HCT116 (cell line): ENCODE measurements around the gene PRIMPOL. TPM values are rescaled to one million over a fixed set of nuclear protein-coding genes. Genes with fewer than 3 reads are reported as not detected.

ENCODE experiments used
- ATAC-seq: fragments of 200-7000 bp; cut with Tn5 transposase; 2 replicates; pipeline ENCODE4 v1.9.1; 2020; ENCODE audit warnings: mild to moderate bottlenecking, moderate library complexity
- BruUV-seq: library from RNA; stranded (reverse); fragments of 400-500 nt; replicated peaks from 2 replicates; lab custom pipeline; 2021; lab: Mats Ljungman, UMichigan
- CTCF ChIA-PET: fragments of 300-600 bp; sonication (Branson Sonifier 250); formaldehyde crosslinking; loops from one replicate; lab custom pipeline; 2021; ENCODE audit warnings: antibody characterized with exemption; lab: Charles Lee
- POLR2A ChIA-PET: fragments of 300-600, 350-600 bp; sonication (Branson Sonifier 250); formaldehyde crosslinking; loops from one replicate; lab custom pipeline; 2021; ENCODE audit warnings: antibody characterized with exemption; lab: Charles Lee
- RAD21 ChIA-PET, 2 experiments: fragments of 300-600 bp; sonication (Branson Sonifier 250); formaldehyde crosslinking; loops; one replicate each; lab custom pipeline; 2023; ENCODE audit warnings: low total read pairs in 2 of 2; ENCODE audit not compliant: uncharacterized antibody in 2 of 2, unreplicated experiment in 2 of 2, low non-redundant PET in 1 of 2; lab: Charles Lee
- DNase-seq: peaks from one replicate; pipeline ENCODE4 v3.0.0-alpha.2; 2010; ENCODE audit warnings: low read depth, low spot score
- H2AFZ ChIP-seq: fragments of 200-600 bp; shearing (Covaris generic), sonication (generic); 2 replicates; pipeline ENCODE4 v1.6.1; 2017; ENCODE audit warnings: low read depth, mixed run types, mixed read lengths, antibody characterized with exemption, low read length; ENCODE audit not compliant: poor library complexity, severe bottlenecking
- H3K27ac ChIP-seq: 2 replicates; pipeline ENCODE4 v1.5.1; 2012; ENCODE audit warnings: low read depth, low read length
- H3K27me3 ChIP-seq: fragments of 200-600 bp; sonication (generic); 2 replicates; pipeline ENCODE4 v1.6.1; 2016; ENCODE audit warnings: mixed run types, low read length, mixed read lengths; ENCODE audit not compliant: insufficient read depth
- H3K36me3 ChIP-seq, 2 experiments: fragments of 200-500 bp in 1 of 2; fragments of 200-600 bp in 1 of 2; sonication (Bioruptor generic) in 1 of 2; sonication (generic) in 1 of 2; 2 replicates each; pipeline versions ENCODE4 v1.5.1 to v1.6.1; 2014 to 2016; ENCODE audit warnings: low read length in 2 of 2, inconsistent platforms in 1 of 2, mixed read lengths in 1 of 2, mixed run types in 1 of 2; ENCODE audit not compliant: insufficient read depth in 2 of 2, control insufficient read depth in 1 of 2
- H3K4me1 ChIP-seq, 2 experiments: fragments of 200-600 bp in 1 of 2; sonication (generic) in 1 of 2; 2 replicates each; pipeline versions ENCODE4 v1.5.1 to v1.6.1; 2012 to 2017; ENCODE audit warnings: low read length in 2 of 2, inconsistent platforms in 1 of 2, mild to moderate bottlenecking in 1 of 2, mixed read lengths in 1 of 2, mixed run types in 1 of 2, moderate library complexity in 1 of 2; ENCODE audit not compliant: insufficient read depth in 2 of 2, control insufficient read depth in 1 of 2
- H3K4me2 ChIP-seq: fragments of 200-600 bp; sonication (generic); 2 replicates; pipeline ENCODE4 v1.6.1; 2017; ENCODE audit warnings: mixed run types, low read length, mixed read lengths
- H3K4me3 ChIP-seq, 2 experiments: fragments of 200-600 bp in 1 of 2; sonication (generic) in 1 of 2; replicated peaks in 1 of 2; 2 replicates each; pipeline ENCODE4 v1.5.1; 2011 to 2016; ENCODE audit warnings: low read length in 2 of 2, control low read depth in 1 of 2, low read depth in 1 of 2, mild to moderate bottlenecking in 1 of 2, mixed read lengths in 1 of 2, mixed run types in 1 of 2
- H3K79me2 ChIP-seq: fragments of 200-600 bp; sonication (generic); 2 replicates; pipeline ENCODE4 v1.6.1; 2017; ENCODE audit warnings: mild to moderate bottlenecking, mixed run types, low read length, moderate library complexity, mixed read lengths; ENCODE audit not compliant: insufficient read depth
- H3K9ac ChIP-seq: fragments of 200-600 bp; sonication (generic); 2 replicates; pipeline ENCODE4 v1.6.1; 2016; ENCODE audit warnings: low read length, mixed read lengths
- H3K9me2 ChIP-seq: fragments of 200-600 bp; sonication (generic), shearing (Covaris generic); 2 replicates; pipeline ENCODE4 v1.6.1; 2017; ENCODE audit warnings: mixed run types, mild to moderate bottlenecking, moderate library complexity; ENCODE audit not compliant: insufficient read depth
- H3K9me3 ChIP-seq, 2 experiments: fragments of 200-500 bp in 1 of 2; fragments of 200-600 bp in 1 of 2; sonication (Bioruptor generic) in 1 of 2; sonication (generic) in 1 of 2; 2 replicates each; pipeline ENCODE4 v1.6.1; 2014 to 2017; ENCODE audit warnings: low read length in 2 of 2, mixed read lengths in 2 of 2, inconsistent platforms in 1 of 2, low read depth in 1 of 2, mild to moderate bottlenecking in 1 of 2, mixed run types in 1 of 2, moderate library complexity in 1 of 2; ENCODE audit not compliant: control insufficient read depth in 1 of 2, insufficient read depth in 1 of 2
- H4K20me1 ChIP-seq: fragments of 200-600 bp; sonication (generic), shearing (Covaris generic); 2 replicates; pipeline ENCODE4 v1.6.1; 2017; ENCODE audit warnings: mixed run types, mild to moderate bottlenecking, moderate library complexity; ENCODE audit not compliant: insufficient read depth
- ATF3 ChIP-seq: IDR thresholded peaks from 2 replicates; pipeline ENCODE4 v1.6.1; 2012
- CEBPB ChIP-seq: IDR thresholded peaks from 2 replicates; pipeline ENCODE4 v1.6.1; 2012; ENCODE audit warnings: low read depth
- EGR1 ChIP-seq: IDR thresholded peaks from 2 replicates; pipeline ENCODE4 v1.6.1; 2012; ENCODE audit warnings: low read depth
- ELF1 ChIP-seq: IDR thresholded peaks from 2 replicates; pipeline ENCODE4 v1.6.1; 2012; ENCODE audit warnings: low read depth, borderline replicate concordance
- EZH2 ChIP-seq: fragments of 200-600 bp; sonication (generic); IDR thresholded peaks from 2 replicates; pipeline ENCODE4 v1.6.1; 2017; ENCODE audit warnings: antibody characterized with exemption, mixed run types
- EZH2phosphoT487 ChIP-seq: fragments of 200-600 bp; IDR thresholded peaks from 2 replicates; pipeline ENCODE4 v1.6.1; 2018; ENCODE audit warnings: antibody characterized with exemption, borderline replicate concordance
- FOSL1 ChIP-seq: IDR thresholded peaks from 2 replicates; pipeline ENCODE4 v1.6.1; 2012; ENCODE audit warnings: low read depth
- ZBTB33 ChIP-seq: IDR thresholded peaks from 2 replicates; pipeline ENCODE4 v1.6.1; 2011; ENCODE audit warnings: mild to moderate bottlenecking, low read length, moderate library complexity; ENCODE audit not compliant: insufficient replicate concordance; ENCODE audit errors: extremely low read depth
- intact Hi-C: fragments of 100-400 bp; cut with micrococcal nuclease; formaldehyde crosslinking; loops from 2 replicates; pipeline ENCODE4 v1.10.0; 2022
- total RNA-seq: library from RNA; stranded (reverse); gene quantifications from one replicate; pipeline ENCODE4 v1.2.1, GENCODE V29; 2021; ENCODE audit not compliant: unreplicated experiment
- TF ChIP-seq, protein P1 (sequence below), 3 experiments: fragments of 200-600 bp in 1 of 3; sonication (generic) in 1 of 3; IDR thresholded peaks in 2 of 3; conservative IDR thresholded peaks in 1 of 3; 2 replicates each; pipeline ENCODE4 v1.5.1; 2012 to 2017; ENCODE audit warnings: low read depth in 2 of 3, low read length in 2 of 3, antibody characterized with exemption in 1 of 3, borderline replicate concordance in 1 of 3, control low read depth in 1 of 3, mild to moderate bottlenecking in 1 of 3, mixed read lengths in 1 of 3, mixed run types in 1 of 3, moderate library complexity in 1 of 3; ENCODE audit not compliant: insufficient read depth in 1 of 3

PRIMPOL gene
- total RNA-seq, 1 experiment from 2014 or later: 11.3 TPM

- ATAC-seq: no peak
- Histone ChIP-seq H2AFZ (no peak overlapping the region), H3K4me3 (no peak overlapping the region), H3K9me2 (no peaks in the 10 kb centered on the region), H3K4me1 (no peaks in the 10 kb centered on the region), H3K4me2 (no peak overlapping the region), H3K27me3 (no peaks in the 10 kb centered on the region), H3K9ac (no peak overlapping the region), H3K79me2 (no peaks in the 10 kb centered on the region), H4K20me1 (no peaks in the 10 kb centered on the region), H3K36me3 (no peaks in the 10 kb centered on the region), H3K27ac (no peak overlapping the region), H3K9me3 (no peaks in the 10 kb centered on the region)
- TF ChIP-seq ELF1 (no peak), ATF3 (no peak), EGR1 (no peak), FOSL1 (no peak), CEBPB (no peak), EZH2 (no peak), ZBTB33 (no peak), EZH2phosphoT487 (no peak)
- TF ChIP-seq, protein P1, sequence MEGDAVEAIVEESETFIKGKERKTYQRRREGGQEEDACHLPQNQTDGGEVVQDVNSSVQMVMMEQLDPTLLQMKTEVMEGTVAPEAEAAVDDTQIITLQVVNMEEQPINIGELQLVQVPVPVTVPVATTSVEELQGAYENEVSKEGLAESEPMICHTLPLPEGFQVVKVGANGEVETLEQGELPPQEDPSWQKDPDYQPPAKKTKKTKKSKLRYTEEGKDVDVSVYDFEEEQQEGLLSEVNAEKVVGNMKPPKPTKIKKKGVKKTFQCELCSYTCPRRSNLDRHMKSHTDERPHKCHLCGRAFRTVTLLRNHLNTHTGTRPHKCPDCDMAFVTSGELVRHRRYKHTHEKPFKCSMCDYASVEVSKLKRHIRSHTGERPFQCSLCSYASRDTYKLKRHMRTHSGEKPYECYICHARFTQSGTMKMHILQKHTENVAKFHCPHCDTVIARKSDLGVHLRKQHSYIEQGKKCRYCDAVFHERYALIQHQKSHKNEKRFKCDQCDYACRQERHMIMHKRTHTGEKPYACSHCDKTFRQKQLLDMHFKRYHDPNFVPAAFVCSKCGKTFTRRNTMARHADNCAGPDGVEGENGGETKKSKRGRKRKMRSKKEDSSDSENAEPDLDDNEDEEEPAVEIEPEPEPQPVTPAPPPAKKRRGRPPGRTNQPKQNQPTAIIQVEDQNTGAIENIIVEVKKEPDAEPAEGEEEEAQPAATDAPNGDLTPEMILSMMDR (IDR thresholded peaks at IDR 0.05 in 2 of 3, conservative IDR thresholded peaks at IDR 0.05 in 1 of 3; ENCODE audit: borderline replicate concordance in 1 of 3, insufficient read depth in 1 of 3, low read depth in 2 of 3, low read length in 2 of 3): no peak
- BruUV-seq: no TSS peak
- intact Hi-C loops: no loop called here
- ChIA-PET RAD21 (no interaction called here), CTCF (no interaction called here), POLR2A (no interaction called here)
- DNase-seq: no peak
These were observed 18.6 kb downstream of the PRIMPOL start for GRCh38 chr4:184668096-184668495.
